Endothelial cell of umbilical vein (primary cell): ENCODE measurements around the gene SLC7A4.

Experiments
- CTCF ChIP-seq, 2 donors: IDR thresholded peaks; 1 replicate in 1 of 2; 2 replicates in 1 of 2; pipeline ENCODE4 v1.5.1; 2011; ENCODE audit warnings: low read length in 2 of 2, mild to moderate bottlenecking in 2 of 2, moderate library complexity in 2 of 2, control low read depth in 1 of 2, inconsistent platforms in 1 of 2, low read depth in 1 of 2; ENCODE audit not compliant: insufficient read depth in 1 of 2; ENCODE audit errors: extremely low read depth in 1 of 2
- EZH2 ChIP-seq: IDR thresholded peaks from 2 replicates; pipeline ENCODE4 v1.6.1; 2012; ENCODE audit warnings: borderline replicate concordance, low read depth, mild to moderate bottlenecking, moderate library complexity, low read length, inconsistent platforms; ENCODE audit not compliant: severe bottlenecking
- FOS ChIP-seq: IDR thresholded peaks from 2 replicates; pipeline ENCODE4 v1.6.1; 2011; ENCODE audit warnings: mild to moderate bottlenecking, low read length, moderate library complexity, borderline replicate concordance; ENCODE audit not compliant: insufficient read depth
- MYC ChIP-seq: IDR thresholded peaks from one replicate; pipeline ENCODE4 v1.6.1; 2011; ENCODE audit warnings: mild to moderate bottlenecking, low read depth, low read length
- POLR2A ChIP-seq: IDR thresholded peaks from 2 replicates; pipeline ENCODE4 v1.6.1; 2012; ENCODE audit warnings: low read depth, mild to moderate bottlenecking, control low read depth, low read length
- POLR2AphosphoS5 ChIP-seq: IDR thresholded peaks from 2 replicates; pipeline ENCODE4 v1.6.1; 2012; ENCODE audit warnings: low read depth, mild to moderate bottlenecking, control low read depth, low read length, moderate library complexity; ENCODE audit not compliant: insufficient read depth

- TF ChIP-seq CTCF (IDR thresholded peaks at IDR 0.05; ENCODE audit: extremely low read depth in 1 of 2, insufficient read depth in 1 of 2, low read depth in 1 of 2, low read length in 2 of 2), result no peak
- no peak for TF ChIP-seq MYC
- TF ChIP-seq FOS, result no peak
- TF ChIP-seq EZH2, result no peak
- no peak for TF ChIP-seq POLR2A
- TF ChIP-seq POLR2AphosphoS5, result no peak
These were observed 40.3 kb downstream of the SLC7A4 start for GRCh38 chr22:20992056-20992442.
